NCI-H1105 (cell line): Measurements from ENCODE around the gene LRRC31.

Experiments used
- DNase-seq: peaks from one replicate; lab custom pipeline; 2025; lab: John Stamatoyannopoulos, UW

LRRC31 gene

DNA sequence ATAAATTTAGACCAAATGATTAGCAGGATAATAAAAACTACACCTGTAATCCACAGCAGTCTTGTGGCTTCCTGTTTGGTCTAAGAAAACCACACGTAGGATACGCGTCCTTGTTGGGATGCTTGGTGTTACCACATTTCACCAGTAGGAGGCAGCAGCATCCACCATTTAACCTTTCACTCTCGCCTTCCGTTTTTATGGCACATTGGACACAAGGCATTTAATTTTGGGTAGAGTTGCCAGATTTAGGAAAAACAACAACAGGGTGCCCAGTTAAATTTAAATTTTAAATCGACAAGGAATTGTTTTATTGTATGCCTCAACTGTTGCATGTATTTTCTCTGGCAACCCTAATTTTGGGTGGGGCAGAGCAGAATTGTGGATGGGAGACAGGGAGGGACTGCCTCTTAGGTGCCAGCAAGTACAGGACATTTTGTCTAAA is 6.3 kb downstream of the LRRC31 start:
- DNase-seq = peak; percentile 59

DNA sequence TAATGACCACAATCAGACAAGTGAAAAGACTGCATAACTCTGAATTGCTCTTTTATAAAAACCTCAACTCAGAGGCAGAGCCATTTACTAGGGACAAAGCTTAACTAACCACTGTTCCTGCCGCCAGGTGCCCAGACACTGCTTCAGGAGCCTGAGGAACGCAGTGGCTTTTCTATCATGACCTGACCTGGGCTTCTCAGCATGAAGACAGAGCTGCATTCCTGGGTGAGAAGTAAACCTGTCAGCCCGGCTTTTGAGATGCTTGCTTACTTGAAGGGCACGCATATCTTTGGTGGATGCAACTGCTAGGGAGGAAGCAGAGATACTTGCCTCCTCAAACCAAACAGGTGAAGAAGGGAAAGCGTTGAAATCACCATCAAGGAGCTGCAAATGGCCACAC is 7.9 kb downstream of the LRRC31 start:
- no peak for DNase-seq

DNA sequence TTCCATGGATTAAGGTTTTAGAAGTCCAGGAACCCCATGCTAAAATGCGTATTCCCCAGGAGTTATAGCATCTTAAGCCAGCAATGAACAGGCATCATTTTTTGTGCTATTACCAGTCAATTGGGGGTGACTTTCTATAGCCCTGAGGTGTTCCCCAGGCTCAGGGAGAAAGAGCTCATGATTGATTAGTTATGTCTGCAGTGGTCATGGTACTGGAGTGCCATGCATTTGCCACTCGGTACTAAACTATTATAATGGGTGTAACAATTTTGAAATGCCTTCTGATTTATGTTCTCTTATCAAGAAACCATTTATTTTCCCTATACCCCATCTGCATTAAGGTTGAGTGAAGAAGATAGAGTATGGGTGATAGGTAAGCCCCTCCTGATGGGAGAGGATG is 11.9 kb downstream of the LRRC31 start:
- DNase-seq = no peak

DNA sequence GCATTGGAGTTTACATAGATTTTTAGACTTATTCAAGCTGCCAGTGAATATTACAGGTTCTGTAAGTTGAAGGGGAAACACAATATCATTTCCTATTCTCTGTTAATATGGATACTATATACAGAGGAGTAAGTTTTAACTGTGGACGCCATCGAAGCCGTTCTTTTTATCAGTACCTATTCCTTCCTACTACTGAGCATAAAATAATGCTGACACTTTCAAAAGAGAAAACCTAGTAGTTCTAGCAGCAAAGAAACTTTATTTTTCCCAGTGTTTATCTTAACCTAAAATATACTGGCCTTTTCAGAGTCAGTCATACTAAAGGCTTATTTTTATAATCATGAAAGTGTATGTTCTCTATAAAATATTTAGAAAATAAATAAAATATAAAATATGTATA is 14.2 kb downstream of the LRRC31 start:
- DNase-seq = no peak

DNA sequence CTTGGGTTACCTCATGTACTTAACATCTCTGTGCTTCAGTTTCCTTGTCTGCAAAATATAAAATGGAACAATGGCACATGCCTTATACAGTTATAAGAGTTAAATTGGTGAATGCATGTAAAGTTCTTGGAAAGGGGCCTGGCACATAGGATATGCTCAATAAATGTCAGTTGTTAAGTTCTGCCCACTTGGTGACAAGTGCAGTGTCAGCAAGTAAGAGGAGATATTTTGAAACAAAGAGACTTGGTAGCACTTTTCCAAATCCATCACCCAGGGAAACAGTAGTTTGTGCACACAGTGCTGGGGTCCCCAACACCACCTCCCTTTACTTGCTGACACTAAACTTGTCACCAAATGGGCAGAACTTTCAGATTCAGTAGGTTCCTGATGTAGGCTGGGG is 19.1 kb downstream of the LRRC31 start:
- no peak for DNase-seq

DNA sequence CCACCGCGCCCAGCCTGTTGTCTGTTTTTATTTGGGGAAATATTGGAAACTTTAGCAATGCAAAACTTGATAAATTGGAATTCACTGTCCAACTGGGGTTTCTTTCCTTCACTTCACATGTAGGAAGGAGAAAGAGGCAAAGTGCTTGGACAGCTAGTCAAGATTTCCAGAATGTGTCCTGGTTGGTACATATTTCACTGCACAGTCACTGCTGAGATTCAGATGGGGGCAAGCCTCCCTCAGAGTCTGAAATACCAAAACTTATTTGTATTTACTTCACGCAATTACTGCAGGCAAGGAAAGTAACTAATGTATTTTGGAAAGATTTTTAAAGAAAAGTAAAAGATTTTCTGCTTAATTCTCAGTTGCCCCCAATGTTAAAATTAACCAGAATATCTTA is 21.0 kb downstream of the LRRC31 start:
- DNase-seq = no peak

DNA sequence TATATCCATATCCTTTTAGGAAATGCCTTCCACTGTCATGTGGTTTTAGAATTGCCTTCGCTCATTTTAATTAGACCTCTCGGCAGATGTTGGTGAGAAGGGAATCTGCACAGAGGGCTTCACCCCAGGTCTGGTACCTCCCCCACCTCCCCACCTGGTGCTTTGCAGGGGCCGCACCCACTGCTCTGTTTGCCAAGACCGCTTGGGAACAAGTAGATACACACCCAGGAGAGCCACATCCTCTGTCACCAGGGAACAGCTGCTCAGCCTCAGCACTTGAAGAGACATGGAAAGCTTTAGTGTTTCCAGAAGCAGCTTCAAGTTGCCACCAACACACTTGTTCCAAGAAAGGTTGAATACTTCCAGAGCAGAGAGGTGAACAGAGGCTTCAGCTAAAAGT is 21.8 kb downstream of the LRRC31 start:
- peak; percentile 95 for DNase-seq

DNA sequence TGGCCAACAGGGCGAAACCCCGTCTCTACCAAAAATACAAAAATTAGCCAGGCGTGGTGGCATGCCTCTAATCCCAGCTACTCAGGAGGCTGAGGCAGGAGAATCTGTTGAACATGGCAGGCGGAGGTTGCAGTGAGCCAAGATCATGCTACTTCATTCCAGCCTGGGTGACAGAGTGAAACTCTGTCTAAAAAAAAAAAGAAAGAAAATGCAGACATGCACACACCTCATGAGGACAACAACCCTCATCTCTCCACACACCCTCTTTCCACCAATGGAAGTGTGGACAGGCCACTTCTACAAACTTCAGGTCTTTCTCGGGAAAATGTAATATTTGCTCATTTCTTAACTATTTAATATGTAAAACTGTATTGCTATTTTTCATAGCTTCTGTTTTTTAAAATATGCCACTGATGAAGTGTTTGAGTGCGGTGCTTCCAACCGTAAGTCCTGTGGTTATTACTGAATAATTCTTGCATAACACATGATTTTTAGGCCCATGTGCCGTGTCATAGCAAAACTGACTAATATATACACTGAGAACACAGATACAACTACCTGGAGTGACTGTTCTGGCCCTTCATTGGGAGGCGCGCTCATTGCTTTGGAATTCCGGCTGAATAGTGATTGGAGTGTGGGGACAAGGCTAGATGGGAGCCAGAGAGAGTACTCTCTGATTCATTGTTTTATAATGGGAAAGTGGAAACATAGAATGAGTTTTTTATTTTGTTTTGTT is 23.1 kb downstream of the LRRC31 start:
- DNase-seq = no peak

DNA sequence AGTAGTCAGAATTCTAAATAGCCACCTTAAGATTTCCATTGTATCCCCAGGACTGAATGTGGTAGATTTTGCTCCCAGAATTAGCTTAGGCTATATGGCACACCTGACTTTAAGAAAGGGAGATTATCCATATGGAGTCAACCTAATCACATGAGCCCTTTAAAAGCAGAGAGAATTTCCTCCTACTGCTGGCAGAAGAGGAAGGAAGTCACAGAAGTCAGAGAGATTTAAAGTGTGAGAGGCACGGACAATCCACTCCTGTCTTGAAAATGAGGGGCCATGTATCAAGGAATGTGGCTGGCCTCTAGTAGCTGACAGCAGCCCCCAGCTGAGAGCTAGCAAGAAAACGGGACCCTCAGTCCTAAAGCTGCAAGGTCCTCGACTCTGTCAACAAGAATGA is 26.8 kb downstream of the LRRC31 start:
- no peak for DNase-seq

DNA sequence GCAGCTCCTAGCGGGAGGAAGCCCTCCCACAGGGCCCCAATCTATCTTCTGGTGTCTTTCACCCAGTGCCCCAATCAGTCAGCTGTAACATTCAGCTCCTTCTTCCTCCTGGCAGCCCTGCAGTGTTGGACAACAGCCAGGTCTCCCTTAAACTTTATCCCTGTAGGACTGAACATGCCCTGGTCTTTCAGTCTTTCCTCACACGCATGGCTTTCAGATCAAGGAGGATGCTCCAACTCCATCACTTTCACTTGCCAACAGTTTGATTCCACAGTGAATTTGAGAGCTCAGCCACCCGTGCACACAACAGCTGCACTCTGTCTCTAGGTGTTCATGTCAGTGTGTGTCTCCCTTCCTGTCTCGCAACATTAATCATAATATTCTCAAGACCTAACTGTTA is 28.6 kb downstream of the LRRC31 start:
- peak; percentile 2 for DNase-seq

DNA sequence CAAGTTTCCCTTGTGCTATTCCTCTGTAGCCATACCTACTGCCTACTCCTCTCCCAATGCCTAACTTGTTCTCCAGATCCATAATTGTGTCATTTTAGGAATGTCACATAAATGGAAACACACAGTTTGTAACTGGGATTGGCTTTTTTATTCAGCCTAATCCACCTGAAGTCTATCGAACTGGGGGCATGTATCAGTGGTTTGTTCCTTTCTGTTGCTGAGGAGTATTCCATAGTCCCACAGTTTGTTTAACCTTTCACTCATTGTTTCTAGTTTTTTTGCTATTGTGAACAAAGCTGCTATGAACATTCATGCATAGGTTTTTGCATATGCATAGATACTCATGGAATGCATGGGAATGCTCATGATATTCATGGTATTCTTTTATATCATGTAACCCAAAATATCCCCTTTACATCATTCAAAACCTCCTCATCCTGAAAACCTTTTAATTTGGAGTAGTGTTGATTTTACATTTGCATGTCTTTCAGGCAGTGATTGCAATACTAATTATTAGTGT is 31.2 kb downstream of the LRRC31 start:
- no peak for DNase-seq

DNA sequence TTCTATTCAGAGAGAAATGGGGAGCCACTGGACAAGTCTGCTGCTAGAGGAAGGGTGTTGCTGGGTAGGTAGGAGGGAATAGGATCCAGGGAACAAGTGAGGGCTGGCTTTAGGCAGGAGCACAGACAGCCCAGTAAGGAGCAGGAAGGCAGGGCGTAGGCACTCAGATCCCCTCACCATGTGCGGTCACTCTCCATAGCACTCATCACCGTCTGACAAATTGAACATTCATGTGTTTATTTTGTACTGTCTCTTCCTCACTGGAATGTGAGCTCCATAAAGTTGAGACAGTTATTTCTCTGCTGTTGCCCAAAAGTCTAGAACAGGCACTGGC is 32.8 kb downstream of the LRRC31 start:
- no peak for DNase-seq

DNA sequence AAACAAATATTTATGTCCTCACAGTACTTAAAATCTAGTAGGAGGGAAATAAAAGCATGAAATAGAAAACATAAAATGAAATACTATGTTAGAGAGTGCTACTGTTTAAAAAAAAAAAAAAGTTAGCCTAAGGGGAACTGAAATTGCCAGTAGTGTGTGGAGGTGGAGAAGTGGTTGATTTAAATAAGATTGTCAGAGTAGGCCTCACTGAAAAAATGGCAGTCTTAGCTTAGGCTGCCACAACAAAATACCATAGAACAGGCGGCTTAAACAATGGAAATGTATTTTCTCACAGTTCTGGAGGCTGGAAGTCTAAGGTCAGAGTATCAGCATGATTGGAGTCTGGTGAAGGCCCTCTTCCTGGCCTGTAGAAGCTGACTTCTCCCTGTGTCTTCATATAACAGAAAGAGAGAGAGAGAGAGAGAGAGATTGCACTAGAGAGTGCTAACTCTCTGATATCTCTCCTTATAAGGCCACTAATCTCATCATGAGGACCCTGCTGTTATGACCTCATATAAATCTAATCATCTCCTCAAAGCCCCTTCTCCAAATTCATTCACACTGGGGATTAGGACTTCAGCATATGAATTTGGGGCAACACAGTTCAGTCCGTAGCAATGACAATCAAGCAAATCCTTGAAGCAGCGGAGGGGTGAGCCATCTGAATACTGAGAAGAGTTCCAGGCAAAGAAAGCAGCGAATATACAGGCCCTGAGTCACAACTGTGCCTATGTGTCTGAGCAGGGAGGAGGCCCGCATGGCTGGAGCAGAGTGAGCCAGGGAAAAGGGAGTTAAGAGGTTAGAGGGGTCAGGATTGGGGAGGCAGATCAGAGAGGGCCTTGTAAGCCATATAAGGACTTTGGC is 33.4 kb downstream of the LRRC31 start:
- DNase-seq = no peak

DNA sequence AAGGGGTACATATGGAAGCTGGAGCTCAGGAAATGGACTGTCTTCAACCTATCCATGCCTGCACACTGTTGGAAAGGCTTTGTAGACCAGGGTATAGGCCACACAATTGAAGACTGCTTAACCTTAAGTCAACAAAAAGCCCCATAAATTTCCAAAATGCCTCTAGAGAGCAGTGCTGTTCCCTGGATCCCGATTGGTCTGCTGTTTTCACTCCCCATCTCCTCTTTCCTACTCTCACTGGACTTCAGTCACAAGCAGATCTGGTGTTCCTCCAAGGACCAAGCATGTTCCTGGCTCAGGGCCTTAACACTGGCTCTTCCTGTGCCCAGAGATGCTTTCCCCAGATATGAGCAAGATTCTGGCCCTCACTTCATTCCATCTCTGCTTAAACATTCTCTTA is 34.2 kb downstream of the LRRC31 start:
- no peak for DNase-seq

DNA sequence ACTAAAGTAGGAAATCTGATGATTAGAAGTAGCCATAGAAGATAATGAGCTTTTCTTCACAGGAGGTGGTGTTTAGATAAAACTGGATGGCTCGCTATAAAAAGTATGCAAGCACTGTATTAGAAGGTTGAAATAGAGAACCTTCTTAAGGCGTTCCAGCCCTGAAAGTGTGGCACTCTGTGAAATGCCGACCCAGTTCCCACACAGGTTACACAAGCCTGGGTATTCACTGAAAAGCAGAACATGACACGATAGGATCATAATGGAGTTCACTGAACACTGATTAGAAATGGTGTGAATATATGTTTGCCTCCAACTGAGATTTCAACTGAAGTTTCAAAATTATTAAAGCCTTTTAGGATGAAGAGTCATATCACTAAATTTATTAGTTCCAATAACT is 42.0 kb downstream of the LRRC31 start:
- DNase-seq = no peak

DNA sequence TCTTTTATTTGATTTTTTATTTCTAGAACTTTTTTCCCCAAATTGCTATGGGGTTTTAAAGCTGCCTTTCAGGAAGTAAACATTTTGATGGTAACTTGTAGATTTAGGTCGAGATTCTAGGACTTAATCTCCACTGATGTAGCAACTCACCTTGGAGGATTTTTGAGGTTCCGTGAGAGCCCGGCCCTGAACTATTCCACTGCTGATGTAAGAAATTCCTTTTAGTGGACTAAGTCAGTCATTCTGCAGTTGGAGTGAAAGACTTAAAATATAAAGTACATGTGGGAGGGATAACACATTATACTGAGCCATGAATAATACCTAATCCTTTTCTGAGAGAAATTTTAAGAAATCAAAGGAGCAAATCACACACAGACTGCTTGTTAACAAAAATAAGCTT is 44.4 kb downstream of the LRRC31 start:
- no peak for DNase-seq

DNA sequence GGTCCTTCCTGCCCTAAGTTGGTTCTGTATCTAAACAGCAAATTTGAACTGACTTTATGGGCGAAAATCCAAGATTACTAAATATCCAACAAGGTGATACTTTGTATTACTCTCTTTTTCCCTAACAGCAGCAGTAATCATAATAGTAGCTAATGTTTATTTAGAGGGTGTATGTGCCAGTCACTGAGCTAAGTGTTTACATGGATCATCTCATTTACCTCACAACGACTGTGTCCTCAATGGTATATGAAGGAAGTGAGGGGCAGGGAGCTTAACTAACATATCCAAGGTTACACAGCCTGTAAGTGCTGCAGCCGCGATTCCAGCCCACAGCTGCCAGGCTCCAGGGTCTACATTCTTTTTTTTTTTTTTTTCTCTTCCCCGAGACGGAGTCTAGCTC is 46.8 kb downstream of the LRRC31 start:
- no peak for DNase-seq

DNA sequence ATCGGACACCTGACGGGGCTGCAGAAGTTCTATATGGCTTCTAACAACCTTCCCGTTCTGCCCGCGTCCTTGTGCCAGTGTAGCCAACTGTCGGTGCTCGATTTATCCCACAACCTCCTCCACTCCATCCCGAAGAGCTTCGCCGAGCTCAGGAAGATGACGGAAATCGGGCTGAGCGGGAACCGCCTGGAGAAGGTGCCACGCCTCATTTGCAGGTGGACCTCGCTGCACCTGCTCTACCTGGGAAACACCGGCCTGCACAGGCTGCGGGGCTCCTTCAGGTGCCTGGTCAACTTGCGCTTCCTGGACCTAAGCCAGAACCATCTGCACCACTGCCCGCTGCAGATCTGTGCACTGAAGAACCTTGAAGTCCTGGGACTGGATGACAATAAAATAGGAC is 47.2 kb downstream of the LRRC31 start:
- no peak for DNase-seq

DNA sequence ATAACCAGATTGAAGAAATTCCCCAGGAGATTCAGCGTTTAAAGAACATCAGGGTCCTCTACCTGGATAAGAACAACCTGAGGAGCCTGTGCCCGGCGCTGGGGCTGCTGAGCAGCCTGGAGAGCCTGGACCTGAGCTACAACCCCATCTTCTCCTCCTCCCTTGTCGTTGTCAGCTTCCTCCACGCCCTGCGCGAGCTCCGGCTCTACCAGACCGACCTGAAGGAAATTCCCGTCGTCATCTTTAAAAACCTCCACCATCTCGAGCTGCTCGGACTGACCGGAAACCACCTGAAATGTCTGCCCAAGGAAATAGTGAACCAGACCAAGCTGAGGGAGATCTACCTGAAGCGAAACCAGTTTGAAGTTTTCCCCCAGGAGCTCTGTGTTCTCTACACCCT is 47.6 kb downstream of the LRRC31 start:
- DNase-seq = no peak

DNA sequence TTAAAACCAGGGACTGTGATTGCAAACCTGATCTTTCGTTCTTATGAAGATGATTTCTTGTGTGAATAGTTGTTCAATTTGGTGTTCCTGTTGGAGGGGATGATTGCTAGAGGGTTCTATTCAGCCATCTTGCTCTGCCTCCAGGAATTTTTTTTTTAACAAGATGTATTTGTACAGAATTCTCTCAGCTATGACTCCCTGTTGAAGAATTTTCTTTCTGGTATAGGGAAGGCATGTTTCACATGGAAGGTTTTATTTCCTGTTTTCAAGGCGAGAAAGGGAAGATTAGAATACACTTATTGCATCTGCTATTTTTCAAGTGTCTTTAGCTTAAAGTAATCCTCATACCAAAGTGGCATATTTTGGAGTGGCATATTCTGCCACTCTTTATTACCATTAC is 51.4 kb downstream of the LRRC31 start:
- no peak for DNase-seq

DNA sequence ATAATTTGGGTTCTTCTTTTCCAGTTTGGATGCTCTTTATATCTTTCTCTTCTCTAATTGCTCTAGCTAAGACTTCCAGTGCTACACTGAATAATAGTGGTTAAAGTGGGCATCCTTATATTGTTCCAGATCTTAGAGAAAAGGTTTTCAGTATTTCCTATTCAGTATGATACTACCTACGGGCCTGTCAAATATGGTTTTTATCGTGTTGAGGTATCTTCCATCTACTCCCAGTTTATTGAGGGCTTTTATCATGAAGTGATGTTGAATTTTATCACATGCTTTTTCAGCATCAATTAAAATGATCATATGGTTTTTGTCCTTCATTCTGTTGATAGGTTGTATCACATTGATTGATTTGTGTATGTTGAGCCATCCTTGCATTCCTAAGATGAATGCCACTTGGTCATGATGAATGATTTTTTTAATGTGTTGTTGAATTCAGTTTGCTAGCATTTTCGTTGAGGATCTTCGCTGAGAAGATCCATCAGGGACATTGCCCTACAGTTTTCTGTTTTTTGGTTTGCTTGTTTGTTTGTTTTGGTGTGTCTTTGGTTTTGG is 54.1 kb downstream of the LRRC31 start:
- no peak for DNase-seq

DNA sequence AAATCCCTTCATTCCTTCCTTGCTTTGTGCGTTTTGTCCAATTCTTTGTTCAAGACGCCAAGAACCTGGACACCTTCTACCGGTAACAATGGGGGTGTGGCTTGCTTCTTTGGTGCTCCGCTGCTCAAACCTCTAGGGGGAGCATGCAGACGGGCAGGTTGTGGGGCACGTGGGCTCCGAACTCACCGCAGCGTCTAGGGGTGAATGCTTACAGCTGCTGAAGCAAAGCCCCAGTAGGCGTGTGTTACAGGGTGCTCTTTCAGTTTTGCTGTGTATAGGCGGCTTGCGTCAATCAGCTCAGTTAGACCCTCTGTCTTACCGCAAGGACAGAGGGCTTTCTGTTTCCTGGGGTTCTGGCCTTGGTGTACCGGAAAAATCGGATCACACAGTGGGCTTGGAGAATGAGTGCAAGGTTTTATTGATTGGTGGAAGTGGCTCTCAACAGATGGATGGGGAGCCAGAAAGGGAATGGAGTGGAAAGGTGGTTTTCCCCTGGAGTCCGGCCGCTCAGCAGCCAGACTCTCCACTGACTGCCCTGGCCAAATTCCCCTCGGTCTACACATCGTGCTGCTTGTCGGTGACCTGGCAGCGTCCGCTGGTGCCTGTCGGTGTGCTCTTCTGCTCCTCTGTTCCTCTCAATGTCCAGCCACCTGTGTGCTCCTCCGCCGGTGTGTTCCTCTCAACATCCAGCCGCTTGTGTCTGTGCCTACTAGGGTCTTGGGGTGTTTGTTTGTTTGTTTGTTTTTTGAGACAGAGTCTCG is 55.8 kb downstream of the LRRC31 start:
- DNase-seq = peak; percentile 73
